Posterior cingulate gyrus (tissue), 11 donors: Measurements from ENCODE around the gene RHOBTB3.
"Not testable (repeated sequence)": the region's sequence is repeated elsewhere in the genome, so short reads cannot be mapped to it uniquely, and the experiment has no call there.

ENCODE experiments used
- DNase-seq, 10 donors: peaks; one replicate each; pipeline versions ENCODE4 v3.0.0 to v3.0.0-alpha.2; 2020 to 2021; ENCODE audit warnings: mixed read lengths in 3 of 10
- intact Hi-C: fragments of 100-400 bp; cut with DNase I; formaldehyde crosslinking; loops from one replicate; pipeline ENCODE4 v1.15.1; 2023

The RHOBTB3 gene

GRCh38 chr5:95730730-95731570 is at the start of gene RHOBTB3:
TSS of gene RHOBTB3 (plus strand) at chr5:95731336. CDS start at chr5:95731683, 347 bp downstream.
- DNase-seq = peak; percentile 80 to 97 (median 86)
- intact Hi-C loops = loop anchor here (2.0 to 5.0 kb wide), 2 partner anchors 51 to 62 kb away; no protein-coding TSS in a partner anchor

DNA sequence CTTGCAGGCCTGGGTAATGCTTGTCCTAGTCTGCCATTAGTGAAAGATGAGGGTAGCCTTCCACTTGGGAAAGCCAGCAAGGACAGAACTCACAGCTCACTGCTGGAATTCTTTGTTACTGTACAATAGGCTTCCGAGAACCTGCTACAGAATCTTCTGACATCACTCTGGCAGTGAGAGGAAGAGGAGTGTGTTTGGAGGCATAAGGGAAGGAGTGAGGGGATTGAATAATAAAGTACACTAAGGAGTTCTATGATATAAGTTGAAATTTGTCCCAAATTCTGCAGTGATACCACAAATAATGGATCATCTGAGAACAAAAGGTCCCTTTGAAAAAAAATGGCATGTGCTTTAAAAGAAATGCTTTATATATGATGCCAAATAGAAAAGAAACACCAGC is 48.2 kb upstream of the RHOBTB3 start, which contains the start of gene SPATA9:
TSS of gene SPATA9 (minus strand) at position 101 of the 400 bp plus-strand sequence. CDS start 137 bp downstream, outside the sequence.
- intact Hi-C loops = no loop called here
- no peak for DNase-seq

DNA sequence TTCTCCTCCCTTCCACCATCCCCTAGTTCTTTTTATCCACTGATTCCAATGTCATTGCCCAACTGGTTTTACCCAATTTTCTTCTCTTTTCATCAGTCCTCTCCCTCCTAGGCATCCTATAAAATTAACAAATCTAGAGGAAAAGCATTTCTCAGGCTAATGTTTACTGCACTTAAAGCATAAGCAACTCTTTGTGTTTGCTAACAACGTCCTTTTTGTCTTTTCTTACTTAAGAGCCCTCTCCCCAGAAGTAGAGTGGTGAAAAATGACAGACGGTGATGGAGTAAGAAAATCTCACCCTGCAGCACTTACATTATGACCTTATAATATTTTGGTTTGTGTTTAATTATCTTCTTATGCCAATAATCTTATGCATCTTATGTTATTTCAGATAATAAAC is 46.8 kb upstream of the RHOBTB3 start:
- no peak for DNase-seq
- intact Hi-C loops = no loop called here

GRCh38 chr5:95686651-95687050 is 44.5 kb upstream of the RHOBTB3 start:
- intact Hi-C loops = no loop called here
- DNase-seq = no peak

- no peak for DNase-seq
- intact Hi-C loops = no loop called here
Observed at GRCh38 chr5:95689680-95690079, 41.5 kb upstream of the RHOBTB3 start.

- DNase-seq = no peak
- intact Hi-C loops = no loop called here
Observed at GRCh38 chr5:95690333-95690732, 40.8 kb upstream of the RHOBTB3 start.

- DNase-seq = no peak
- intact Hi-C loops = no loop called here
Observed at GRCh38 chr5:95697781-95698681, 33.1 kb upstream of the RHOBTB3 start.

- intact Hi-C loops = no loop called here
- DNase-seq = no peak
Observed at GRCh38 chr5:95699337-95699736, 31.8 kb upstream of the RHOBTB3 start.

DNA sequence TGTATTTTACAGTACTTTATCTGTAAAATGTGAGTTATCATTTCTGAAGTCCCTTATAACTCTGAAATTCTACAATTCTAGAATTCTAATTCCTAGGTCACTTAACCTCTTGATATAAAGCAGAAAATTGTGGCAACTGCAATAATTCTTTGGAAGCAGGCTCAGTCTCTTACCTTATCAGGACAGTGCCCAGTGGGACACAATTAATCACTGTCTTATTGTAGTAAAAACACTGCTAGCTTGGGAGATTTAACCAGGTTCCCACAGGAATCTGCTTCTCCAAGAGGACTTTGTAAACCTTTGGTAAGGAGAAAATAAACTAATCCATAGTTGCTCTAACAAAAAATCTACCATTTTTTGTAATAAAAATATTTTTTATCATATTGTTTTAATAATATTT is 30.1 kb upstream of the RHOBTB3 start:
- no peak for DNase-seq
- intact Hi-C loops = no loop called here

DNA sequence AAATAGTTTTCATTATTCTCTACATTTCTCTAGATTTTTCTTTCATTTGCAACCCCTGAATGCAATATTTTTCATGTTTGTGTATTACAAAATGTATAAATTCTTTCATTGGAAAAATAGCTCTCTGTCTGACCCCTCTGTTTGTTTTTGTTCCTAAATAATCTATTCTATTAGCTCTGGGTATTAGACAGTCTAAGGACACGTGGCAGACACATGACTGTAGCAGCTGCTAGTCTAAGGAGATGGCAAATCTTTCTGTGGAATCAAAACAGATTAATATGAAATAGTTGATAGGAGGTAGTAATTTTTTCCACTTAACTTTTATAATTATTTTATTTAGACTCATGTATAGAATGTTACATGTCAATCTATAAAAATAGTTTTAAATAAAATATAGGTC is 27.0 kb upstream of the RHOBTB3 start:
- intact Hi-C loops = no loop called here
- no peak for DNase-seq

DNA sequence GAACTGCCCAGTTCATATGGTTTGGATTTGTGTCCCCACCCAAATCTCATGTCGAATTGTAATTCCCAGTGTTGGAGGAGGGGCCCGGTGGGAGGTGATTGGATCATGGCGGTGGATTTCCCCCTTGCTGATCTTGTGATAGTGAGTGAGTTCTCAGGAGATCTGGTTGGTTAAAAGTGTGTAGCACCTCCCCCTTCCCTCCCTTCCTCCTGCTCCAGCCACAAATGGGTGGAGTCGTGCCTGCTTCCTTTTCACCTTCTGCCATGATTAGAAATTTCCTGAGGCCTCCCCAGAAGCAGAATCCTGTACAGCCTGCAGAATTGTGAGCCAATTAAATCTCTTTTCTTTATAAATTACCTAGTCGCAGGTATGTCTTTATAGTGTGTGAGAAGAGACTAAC is 24.9 kb upstream of the RHOBTB3 start:
- intact Hi-C loops, DNase-seq: not testable (repeated sequence)

GRCh38 chr5:95707055-95707454 is 24.1 kb upstream of the RHOBTB3 start:
- intact Hi-C loops = no loop called here
- no peak for DNase-seq

DNA sequence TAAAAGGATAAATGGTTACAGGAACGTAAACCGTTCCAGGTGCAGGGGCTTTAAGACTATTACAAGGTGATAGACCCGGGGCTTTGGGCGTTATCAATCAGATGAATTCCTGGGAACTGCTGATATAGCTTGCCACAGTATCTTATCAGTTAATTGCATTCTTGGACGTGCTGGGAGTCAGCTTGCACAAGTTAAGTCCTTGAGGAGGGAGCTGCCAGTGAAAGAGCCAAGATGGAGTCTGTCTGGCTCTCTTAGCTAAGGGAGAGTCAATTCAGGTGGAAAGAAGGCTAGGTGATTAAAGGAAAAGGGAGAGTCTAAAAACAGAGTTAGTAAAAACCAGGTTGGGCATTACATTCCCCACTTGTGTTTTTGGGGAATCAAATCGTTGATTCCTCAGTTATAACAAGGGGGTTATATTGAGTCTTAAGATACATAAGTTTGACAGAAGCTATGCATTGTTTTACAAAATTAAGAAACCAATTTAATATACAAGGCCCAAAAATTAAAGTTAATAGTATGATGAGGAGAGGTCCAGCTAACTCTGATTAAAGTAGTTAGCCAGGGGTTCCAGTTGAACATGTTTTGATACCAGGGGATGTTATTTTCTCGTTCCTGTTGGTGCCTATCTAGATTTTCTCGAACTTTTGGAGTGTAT is 23.5 kb upstream of the RHOBTB3 start:
- intact Hi-C loops, DNase-seq: not testable (repeated sequence)

- peak in 1 of 10 donors; percentile 49 for DNase-seq
- intact Hi-C loops = no loop called here
Observed at GRCh38 chr5:95708876-95709275, 22.3 kb upstream of the RHOBTB3 start.

- DNase-seq = peak in 3 of 10 donors; percentile 34 to 81 (median 66)
- intact Hi-C loops = no loop called here
Observed at GRCh38 chr5:95709967-95710650, 21.0 kb upstream of the RHOBTB3 start.

GRCh38 chr5:95710651-95711500 is 20.3 kb upstream of the RHOBTB3 start:
- DNase-seq, intact Hi-C loops: not testable (repeated sequence)

GRCh38 chr5:95711501-95712346 is 19.4 kb upstream of the RHOBTB3 start:
- DNase-seq = peak in 1 of 10 donors; percentile 77
- intact Hi-C loops = no loop called here

DNA sequence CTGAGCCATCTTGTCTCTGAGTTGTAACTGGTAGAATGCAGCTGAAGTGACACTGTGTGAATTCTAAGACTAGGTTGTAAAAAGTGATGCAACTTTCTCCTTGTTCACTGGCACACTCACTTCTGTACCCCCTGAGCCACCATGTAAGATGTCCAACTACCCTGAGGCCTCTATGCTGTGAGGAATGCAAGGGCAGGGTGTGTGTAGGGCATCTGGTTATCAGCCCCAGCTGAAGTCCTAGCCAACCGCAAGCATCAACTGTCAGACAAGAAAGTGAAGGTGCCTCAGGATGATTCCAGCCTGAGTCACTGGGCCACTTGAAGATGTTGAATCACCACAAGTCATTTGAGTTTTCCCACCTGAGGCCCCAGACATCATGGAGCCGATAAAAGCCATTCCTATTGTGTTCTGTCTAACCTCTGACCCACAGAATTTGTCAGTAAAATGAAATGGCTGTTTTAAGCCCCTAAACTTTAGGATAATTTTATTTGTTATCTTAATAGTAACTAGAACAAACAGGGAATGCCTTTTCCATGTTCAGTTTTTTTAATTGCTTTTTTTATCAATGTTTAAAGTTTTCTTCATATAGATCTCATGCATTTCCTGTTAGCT is 18.7 kb upstream of the RHOBTB3 start:
- DNase-seq = no peak
- intact Hi-C loops = no loop called here
